Fibroblast of the aortic adventitia (primary cell): ENCODE results near the gene ALG2. TPM values are rescaled to one million over a fixed set of nuclear protein-coding genes. Genes with fewer than 3 reads are reported as not detected.

Experiments used
- DNase-seq: peaks from one replicate; pipeline ENCODE4 v3.0.0-alpha.2; 2010; ENCODE audit warnings: low read depth
- H3K4me3 ChIP-seq: 2 replicates; pipeline ENCODE4 v1.5.1; 2011; ENCODE audit warnings: low read depth, mild to moderate bottlenecking, control low read depth, low read length, moderate library complexity
- total RNA-seq: library from RNA; depleted of rRNA; stranded (reverse); fragments of >200 nt; gene quantifications from 2 replicates; pipeline ENCODE4 v1.2.3, GENCODE V29; 2012; ENCODE audit warnings: low replicate concordance
- TF ChIP-seq, protein P1 (sequence below): IDR thresholded peaks from 2 replicates; pipeline ENCODE4 v1.5.1; 2011; ENCODE audit warnings: mild to moderate bottlenecking, low read length, control low read depth, inconsistent platforms; ENCODE audit not compliant: insufficient read depth

ALG2 gene
- total RNA-seq, 1 donor, result 44.3 TPM

DNA sequence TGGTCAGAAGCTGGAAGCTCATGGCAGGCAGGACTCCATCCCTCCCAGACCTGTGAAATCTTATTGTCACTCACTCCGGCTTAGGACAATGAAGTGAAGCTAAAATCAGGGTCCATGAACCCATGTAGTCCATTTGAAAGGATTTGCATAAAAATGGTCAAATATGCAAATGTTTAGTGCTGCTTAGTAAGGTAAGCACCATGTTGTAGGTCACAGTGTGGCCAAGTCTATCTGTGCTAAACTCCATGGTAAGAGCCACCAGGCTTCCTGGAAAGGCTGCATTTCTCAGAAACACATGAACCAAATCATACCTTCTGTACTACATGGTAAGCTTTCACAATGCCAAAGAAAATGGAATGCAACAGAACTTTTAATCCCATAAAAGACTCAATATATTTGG is 5.7 kb downstream of the ALG2 start:
- H3K4me3 ChIP-seq, result no peak overlapping the region
- TF ChIP-seq, protein P1, sequence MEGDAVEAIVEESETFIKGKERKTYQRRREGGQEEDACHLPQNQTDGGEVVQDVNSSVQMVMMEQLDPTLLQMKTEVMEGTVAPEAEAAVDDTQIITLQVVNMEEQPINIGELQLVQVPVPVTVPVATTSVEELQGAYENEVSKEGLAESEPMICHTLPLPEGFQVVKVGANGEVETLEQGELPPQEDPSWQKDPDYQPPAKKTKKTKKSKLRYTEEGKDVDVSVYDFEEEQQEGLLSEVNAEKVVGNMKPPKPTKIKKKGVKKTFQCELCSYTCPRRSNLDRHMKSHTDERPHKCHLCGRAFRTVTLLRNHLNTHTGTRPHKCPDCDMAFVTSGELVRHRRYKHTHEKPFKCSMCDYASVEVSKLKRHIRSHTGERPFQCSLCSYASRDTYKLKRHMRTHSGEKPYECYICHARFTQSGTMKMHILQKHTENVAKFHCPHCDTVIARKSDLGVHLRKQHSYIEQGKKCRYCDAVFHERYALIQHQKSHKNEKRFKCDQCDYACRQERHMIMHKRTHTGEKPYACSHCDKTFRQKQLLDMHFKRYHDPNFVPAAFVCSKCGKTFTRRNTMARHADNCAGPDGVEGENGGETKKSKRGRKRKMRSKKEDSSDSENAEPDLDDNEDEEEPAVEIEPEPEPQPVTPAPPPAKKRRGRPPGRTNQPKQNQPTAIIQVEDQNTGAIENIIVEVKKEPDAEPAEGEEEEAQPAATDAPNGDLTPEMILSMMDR, result no peak
- DNase-seq, result no peak

DNA sequence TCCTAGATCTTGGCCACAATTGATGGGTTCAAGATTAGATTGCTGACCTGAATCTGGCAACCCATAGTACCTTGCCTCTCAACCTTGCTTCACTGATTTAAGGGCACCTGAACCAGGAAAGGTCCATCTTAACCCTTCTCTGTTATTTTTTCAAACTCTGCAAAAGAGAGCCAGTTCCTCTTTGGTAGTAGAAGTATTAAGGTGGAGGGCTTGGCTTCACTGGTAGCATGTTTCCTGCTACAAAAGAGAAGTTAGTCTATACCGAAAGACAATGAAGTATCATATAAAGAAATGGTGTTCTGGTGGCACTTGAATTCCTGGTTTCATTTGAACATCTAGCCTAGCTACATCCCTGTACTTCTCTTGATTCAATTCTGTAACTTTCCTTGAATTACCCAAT is 8.5 kb downstream of the ALG2 start:
- no peak for DNase-seq
- H3K4me3 ChIP-seq, result no peak overlapping the region
- TF ChIP-seq, protein P1, result no peak

DNA sequence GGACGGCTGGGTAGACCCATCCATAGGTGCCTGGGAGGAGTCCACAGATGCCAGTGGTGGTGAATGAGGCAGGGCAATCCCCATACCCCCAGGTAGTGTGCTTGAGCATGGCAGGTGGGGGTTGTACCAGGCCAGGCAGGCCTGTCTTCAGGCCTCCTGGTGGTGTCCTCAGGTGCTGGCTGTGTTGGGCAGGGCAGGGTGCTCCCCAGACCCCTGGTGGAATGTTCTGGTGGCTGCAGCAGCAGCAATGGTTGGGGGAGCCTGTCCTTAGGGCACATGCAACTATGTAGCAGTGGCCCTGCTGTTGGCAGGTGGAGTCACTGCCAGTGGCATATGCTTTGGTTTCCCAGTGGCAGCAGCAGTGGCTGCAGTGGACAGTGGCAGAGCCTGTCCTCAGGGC is 10.0 kb downstream of the ALG2 start:
- no peak for DNase-seq
- no peak overlapping the region for H3K4me3 ChIP-seq
- TF ChIP-seq, protein P1, result no peak

DNA sequence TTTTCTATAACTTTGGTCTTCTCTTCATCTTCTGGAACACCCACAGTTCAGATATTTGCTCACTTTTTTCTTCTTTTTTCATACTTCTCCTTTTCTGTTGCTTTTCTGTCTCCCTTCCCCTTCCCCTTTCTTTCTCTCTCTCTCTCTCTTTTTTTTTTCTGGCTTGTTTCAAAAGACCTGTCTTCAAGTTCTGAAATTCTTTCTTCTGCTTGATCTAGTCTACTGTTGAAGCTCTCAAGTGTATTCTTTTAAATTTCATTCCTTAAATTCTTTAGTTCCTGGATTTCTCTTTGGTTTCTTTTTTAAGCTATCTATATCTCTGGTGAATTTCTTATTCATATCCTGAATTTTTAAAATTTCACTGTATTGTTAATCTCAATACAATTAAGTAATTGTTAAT is 11.2 kb downstream of the ALG2 start:
- no peak overlapping the region for H3K4me3 ChIP-seq
- TF ChIP-seq, protein P1, result no peak
- no peak for DNase-seq

DNA sequence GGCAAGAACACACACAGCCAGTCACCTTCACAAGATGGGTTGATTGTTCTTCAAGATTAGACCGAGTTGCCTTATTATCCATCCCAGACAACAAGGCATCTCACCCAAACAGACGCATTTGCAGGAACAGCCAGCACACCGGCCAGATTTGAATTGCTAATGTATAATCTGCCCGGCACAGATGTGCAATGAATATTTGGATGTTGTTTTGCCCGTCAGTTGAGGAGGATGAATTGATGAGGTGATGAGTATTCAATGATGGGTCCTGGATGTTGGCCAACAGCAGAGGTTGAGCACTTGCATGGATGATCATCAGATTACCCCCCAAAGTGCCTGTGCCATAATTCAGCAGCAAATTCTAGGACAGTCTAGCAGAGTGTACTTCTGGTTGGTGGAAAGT is 20.1 kb downstream of the ALG2 start:
- no peak overlapping the region for H3K4me3 ChIP-seq
- TF ChIP-seq, protein P1, result no peak
- no peak for DNase-seq

DNA sequence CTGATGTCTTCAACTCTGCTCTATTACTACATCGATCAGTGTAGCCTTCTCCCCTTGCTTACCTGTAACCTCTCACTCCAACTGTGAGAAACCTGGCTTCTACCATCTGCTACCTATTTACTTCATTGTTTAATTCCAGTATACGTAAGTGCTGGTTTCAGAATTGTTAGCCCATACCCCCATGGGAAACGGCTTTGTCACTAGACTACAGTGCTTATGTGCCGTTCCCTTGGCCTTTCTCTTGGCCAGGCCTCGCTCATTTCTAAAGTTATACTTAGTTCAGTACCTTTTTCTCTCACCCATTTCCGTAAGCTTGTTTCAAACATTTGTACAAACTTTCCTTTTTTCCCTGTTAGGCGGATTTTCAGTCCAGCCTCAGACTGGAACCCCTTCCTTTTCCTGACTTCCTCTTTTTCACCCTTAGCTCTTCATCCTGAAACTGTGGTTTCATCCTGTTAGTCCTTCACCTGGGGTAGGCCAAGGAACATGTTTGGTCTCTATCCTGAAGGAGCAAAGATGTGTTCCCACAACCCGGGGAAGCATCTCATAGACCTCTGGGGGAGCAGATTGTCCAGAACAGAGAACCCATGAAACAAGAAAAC is 21.7 kb downstream of the ALG2 start:
- no peak for DNase-seq
- TF ChIP-seq, protein P1, result no peak
- no peak overlapping the region for H3K4me3 ChIP-seq

DNA sequence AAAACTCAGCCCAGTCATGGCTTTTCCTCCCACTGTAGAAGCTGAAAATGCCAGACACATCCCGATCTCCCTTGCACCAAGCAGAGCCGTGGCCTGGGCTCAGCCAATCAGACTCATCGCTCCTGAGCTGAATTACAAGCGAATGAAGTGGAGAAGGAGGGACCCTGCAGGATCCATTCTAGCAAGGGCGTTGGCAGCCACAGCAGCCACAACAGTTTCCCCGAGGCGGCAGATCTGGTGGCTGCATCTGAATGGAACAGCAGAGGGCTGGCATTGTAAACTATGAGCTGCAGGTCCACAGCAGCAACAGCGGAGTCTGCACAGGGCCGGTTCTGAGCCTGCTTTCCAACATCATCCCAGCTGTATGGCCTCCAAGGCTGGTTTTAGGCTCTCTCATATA is 23.8 kb downstream of the ALG2 start:
- TF ChIP-seq, protein P1, result no peak
- no peak for DNase-seq
- H3K4me3 ChIP-seq, result no peak overlapping the region
